HG02981 (cell line): ENCODE results near the gene OR10X1.

Source experiments
- ATAC-seq: cut with Tn5 transposase; IDR thresholded peaks from one replicate; pipeline ENCODE4 v1.9.1; 2021; ENCODE audit warnings: mild to moderate bottlenecking, moderate library complexity; ENCODE audit not compliant: unreplicated experiment

The OR10X1 gene

GRCh38 chr1:158579733-158580132 is at the start of gene OR10X1:
Gene OR10X1 (minus strand): TSS chr1:158579899. CDS start chr1:158579899, 0 bp downstream.
- ATAC-seq: no peak

DNA sequence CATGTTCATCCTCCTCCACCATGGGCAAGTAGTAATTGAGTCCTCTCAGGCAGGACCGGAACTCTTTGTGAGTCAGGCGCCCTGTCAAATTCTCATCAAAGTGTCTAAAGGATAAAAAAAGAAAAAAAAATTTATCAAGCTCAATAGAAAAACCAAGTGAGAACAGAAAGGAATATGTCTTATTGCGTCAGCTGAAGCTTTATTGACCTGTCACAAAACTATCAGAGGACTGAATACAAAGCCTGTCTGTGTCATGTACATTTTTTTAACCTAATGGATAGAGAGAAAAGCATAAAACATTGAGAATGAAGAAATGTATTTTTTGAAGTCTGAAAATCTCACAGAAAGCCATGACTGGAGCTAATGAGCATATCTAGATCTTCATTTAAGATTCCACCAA is 34.1 kb upstream of the OR10X1 start:
- ATAC-seq: no peak

DNA sequence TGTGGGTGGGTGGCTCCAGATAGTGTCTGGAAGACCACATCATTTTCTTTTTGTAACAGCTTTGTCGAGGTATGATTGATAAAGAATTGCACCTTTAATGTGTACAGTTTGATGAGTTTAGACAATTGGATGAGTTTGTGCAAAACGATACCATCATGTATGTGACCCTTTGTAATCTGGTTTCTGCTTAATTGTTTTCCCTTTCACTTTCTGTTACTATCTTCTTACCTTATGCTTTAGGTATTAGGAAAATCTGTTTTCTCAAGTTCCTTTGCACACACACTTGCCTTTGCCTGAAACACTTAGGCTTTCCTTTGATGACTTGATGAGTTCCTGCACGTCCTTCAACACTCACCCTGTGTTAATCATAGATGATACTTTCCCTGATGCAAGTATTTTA is 32.2 kb upstream of the OR10X1 start:
- no peak for ATAC-seq

DNA sequence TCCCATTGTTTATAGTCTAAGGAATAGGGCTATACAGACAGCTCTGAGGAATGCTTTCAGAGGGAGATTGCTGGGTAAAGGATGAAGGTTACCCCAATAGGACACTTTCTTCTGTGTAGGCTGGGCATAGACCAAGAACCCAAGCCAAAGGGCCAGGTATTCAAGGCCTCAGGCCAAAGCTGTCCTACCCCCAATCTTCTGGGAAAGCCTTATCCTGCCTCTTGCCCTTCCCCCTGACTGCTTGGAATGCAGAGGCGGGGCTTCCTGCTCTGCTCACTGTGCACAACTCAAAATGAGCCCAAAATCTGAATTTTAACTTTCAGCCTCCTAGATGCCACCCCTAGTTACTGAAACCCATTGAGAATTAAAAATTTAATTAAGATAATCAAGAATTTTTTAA is 27.6 kb upstream of the OR10X1 start:
- no peak for ATAC-seq

DNA sequence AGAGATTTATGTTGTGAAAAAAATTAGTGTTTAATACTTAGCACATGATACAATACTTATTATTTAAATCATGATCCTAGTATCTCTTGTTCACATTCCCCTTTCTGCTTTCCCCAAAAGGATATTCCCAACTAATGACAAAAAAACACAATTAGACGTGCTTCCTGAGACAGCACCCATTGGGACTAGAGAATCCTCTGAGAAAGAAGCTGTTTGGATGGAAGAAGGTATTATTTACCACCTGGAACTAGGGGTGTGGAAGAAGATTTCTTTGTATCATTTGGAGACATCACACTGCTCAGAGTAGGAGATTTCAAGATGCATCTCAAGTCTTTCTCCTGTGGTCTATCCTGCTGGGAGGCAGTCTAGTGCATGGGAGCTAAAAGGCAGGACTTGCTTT is 25.3 kb upstream of the OR10X1 start, which contains the start of gene OR10Z1:
OR10Z1 (plus strand) TSS at position 301 of the 400 bp plus-strand sequence. CDS start 1,171 bp downstream, outside the sequence.
- ATAC-seq: no peak

GRCh38 chr1:158600735-158601134 is 21.0 kb upstream of the OR10X1 start:
- ATAC-seq: no peak

- ATAC-seq: no peak
Observed at GRCh38 chr1:158586942-158587341, 7.2 kb upstream of the OR10X1 start.

DNA sequence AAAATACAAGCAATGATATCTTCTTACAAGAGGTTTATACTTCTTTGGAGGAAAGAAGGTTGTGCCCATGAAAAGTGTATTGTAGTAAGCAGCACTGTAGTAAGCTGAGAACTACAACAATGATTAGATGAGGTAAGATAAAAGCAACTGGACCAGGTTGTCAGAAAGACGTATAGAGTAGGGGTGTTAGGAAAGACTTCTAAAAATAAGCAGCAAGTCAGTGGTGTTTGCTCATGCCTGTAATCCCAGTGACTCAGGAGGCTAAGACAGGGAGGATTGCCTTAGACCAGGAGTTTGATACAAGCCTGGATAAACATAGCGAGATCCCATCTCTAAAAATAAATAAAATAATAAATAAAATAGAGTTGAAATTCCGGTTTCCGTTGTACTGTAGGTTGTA is 4.3 kb upstream of the OR10X1 start:
- no peak for ATAC-seq

DNA sequence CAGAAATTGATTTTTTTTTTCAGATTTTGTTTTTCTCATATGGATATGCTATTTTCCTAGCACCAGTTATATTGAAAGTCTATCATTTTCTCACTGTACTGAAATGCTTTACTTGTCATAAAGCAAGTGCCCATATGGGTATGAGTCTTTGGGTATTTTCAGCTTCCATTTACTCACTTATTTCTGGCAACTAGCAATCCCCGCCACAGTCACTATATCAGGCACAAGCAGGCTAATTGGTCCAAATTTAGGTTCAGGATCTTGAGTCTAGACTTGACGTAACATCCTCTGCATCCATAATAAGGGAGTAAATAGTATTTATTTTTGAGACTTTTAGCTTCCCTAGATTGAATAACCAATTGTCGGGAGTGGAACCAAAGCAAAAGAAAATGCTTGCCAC is 2.1 kb downstream of the OR10X1 start:
- no peak for ATAC-seq

- ATAC-seq: no peak
Observed at GRCh38 chr1:158572226-158572625, 7.5 kb downstream of the OR10X1 start.

GRCh38 chr1:158570480-158570879 is 9.2 kb downstream of the OR10X1 start, which contains the start of gene OR6P1:
Gene OR6P1 (minus strand): TSS chr1:158570580. CDS start chr1:158563604, 6,976 bp downstream.
- ATAC-seq: no peak

DNA sequence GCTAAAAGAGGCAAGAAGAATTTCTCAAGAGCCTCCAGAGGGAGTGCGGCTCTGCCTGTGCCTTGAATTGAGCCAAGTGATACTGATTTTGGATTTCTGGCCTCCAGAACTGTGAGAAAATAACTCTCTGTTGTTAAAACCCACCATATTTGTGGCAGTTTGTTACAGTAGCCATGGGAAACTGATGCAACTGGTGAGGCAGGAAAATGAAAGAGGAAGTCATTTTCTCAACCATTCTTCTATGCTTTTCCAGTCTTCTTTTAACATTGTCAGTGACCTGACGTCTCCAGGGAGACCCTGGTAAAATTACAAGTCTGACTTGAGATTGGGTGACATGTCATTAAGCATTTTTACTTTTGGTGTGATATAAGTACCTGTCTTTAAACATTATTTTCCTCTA is 15.1 kb downstream of the OR10X1 start:
- no peak for ATAC-seq

DNA sequence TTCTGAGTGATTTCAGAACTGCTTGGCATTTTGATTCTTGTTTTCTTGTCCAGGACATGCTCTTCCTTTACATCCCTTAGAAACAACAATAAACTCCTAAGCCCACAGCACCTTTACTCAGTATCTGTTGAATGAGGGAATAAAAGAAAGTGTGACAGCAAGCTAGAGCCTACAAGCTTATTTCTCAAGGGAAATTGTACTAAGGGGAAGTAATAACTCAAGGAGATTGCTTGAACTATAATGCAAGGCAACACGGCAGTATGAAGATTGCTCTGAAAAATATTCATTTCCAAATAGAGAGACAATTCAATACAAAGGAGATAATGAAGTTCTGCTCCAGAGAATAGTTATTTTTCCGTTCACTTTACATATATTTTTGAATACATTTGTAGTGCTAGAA is 15.8 kb downstream of the OR10X1 start:
- ATAC-seq: no peak

DNA sequence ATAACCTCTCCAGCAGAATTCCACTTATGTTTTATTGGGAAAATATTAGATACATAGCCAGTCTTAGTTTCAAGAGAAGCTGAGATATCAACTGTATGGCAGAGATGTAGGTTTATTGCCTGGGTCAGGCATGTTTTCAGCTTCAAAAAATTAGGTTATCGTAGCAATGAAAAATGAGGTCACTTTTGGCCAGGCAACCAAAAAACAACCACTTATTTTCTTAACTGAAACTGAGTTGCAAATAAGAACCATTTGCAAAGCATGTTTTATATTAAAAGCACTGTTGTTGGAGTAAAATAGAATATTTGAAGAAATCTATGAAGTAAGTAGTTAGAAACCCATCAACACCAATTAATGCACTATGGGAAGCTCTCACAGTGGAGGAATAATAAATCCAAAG is 20.0 kb downstream of the OR10X1 start:
- no peak for ATAC-seq

- ATAC-seq: no peak
Observed at GRCh38 chr1:158554352-158554751, 25.3 kb downstream of the OR10X1 start, which contains the start of gene OR6Y1. Gene OR6Y1 (minus strand): TSS chr1:158554405. CDS start chr1:158548105, 6,300 bp downstream.

- ATAC-seq: no peak
Observed at GRCh38 chr1:158552296-158552695, 27.4 kb downstream of the OR10X1 start.

DNA sequence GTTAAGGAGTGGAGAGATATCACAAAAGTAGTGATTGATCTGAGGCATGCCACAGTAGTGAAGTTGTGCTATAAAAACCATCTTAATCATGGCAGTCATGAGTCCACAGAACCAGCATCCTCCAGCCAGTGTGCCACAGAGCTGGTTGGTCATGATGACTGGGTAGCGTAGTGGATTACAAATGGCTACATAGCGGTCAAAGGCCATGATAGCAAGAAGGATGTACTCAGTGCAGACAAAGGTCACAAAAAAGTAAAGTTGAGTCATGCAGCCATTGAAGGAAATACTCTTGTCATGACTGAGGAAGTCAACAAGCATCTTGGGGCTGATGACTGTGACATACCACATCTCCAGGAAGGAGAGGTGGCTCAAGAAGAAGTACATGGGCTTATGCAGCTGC is 32.2 kb downstream of the OR10X1 start:
- ATAC-seq: no peak

GRCh38 chr1:158537609-158538008 is 42.1 kb downstream of the OR10X1 start:
- no peak for ATAC-seq

DNA sequence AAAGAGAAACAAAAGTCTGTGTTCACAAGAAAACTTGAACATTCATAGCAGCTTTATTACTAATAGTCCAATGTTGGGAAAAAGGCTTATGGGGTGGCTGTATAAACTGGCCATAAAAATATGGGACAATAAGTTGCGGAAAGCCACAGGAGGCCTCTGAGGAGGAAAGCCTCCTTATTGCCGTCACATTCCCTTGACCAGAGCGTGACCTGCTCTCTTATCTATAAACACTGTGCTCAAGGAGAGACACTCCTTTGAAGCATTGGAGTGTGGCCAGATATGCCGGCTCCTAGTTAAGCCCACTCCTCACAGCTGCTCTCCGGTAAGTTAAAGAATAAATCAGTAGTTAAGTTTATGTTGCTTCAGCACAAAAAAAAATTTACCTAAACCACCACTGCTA is 45.2 kb downstream of the OR10X1 start:
- ATAC-seq: no peak
